Kidney capillary endothelial cell (primary cell): ENCODE measurements around the gene MEP1B.
"Not testable (repeated sequence)": the region's sequence is repeated elsewhere in the genome, so short reads cannot be mapped to it uniquely, and the experiment has no call there.

Source experiments
- DNase-seq: peaks from one replicate; pipeline ENCODE4 v3.0.0-alpha.2; 2018; ENCODE audit warnings: low spot score

The MEP1B gene

DNA sequence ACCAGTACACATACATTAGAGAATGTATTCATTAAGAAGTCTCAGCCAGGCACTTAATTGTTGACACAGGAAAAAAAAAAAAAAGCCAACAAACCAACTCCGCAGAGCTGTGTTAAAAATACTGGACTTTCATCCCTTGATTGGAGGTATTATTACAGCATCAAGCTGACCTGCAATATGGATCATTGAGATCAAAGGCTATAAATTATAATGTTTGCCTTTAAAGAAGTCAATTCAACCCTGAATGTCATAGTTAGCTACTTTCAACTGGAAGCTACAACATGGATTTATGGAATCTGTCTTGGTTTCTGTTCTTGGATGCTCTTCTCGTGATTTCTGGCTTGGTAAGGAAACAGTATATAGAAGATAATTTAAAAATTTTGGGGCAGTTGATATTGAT lies at the start of gene MEP1B:
Gene MEP1B, plus strand, starts transcription at position 250 of the 400 bp plus-strand sequence. Its CDS starts 32 bp downstream, at position 282.
- no peak for DNase-seq

DNA sequence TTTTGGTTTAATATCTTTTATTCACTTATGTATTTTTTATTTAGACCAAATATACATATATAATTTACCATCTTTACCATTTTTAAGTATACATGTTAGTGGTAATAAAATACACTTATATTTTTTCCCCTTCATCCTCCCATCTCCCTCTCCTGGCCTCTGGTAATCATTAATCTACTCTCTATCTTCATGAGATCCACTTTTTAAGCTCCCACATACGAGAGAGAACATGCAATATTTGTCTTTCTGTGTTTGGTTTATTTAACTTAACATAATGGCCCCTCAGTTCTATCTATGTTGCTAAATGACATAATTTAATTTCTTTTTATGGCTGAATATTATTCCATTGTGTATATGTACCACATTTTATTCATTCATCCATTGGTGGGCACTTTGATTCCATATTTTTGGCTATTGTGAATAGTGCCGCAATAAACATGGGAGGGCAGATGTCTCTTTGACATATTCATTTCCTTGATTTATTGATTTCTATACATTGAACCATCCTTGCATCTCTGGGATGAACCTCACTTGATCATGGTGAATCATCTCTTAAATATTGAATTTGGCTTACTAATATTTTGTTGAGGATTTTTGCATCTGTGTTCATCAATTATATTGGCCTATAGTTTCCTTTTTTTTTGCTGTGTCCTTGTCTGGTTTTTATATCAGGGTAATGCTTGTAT lies 41.5 kb upstream of the MEP1B start:
- no peak for DNase-seq

DNA sequence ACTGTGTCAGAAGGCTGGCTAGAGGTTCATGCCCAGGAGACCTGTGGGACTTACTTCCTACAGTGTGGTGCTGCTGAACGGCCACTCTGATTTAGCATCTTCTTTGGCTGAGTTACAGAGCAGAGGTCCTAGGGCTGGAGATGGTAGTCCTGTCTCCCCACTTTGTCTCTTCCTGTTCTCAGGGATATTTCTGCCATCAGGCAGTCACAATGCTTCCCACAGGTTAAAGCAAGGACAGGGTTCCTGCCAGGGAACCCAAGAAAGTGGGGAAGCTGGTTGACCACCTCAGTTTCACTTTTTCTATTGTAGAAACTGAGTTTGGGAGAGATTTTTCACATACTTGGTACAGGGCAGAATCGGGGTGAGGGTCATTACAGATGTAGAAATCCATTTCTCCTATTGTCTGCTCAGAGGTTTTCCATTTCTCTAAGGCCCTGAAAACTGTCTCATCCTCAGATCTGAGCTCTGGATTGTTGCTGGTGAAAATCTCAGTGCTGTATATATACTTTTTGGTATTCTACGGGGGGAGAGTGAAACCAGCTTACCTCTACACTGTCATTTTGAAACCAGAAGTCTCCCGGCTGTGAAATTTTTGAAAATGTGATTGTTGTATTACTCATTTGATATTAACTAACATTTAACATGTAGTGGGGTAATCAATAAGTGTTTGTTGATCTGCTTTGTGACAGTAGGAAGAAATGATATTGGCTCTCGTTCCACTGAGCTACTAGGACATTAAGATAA lies 37.0 kb upstream of the MEP1B start:
- DNase-seq: no peak

DNA sequence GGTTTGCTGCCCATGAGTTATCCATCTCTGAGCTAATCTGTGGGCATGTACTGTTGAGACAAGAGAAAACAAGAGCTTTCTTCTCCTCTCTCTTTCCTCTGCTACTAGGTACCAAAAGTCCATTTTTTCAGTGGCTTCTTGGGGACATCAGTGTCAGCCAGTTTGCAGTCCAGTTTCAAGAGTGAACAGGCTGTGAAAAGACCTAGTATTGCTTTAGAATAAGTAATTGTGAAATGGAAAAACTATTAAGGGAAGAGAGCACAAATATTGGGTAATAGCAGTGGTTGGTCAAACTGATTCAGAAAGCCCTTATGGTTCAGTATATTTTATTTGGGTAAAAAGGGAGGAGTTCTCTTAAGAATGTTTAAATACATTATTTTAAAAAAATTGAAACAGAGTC lies 33.0 kb upstream of the MEP1B start:
- no peak for DNase-seq

DNA sequence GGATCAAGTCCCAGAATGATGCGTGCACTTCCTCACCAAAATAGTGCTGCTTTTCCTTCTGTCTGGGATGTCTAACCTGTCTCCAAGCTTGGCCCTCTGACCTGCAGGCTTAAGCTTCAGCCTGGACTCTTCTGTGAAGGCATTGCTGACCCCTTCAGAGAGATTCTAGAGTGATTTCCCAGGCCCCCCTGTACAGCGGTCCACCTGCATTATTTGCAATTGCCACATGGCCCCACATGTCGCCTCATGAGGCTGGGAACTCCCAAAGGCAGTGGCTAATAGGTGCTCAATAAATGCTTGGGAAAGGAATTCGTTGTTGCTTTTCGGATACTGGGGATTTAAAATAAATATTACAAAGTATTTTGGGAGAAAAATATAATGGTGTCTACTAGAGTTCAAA lies 32.3 kb upstream of the MEP1B start:
- DNase-seq: no peak

GRCh38 chr18:32158108-32158624 lies 31.7 kb upstream of the MEP1B start:
- DNase-seq: peak; percentile 77

- not testable (repeated sequence) for DNase-seq
Measured at GRCh38 chr18:32158631-32159030, 31.2 kb upstream of the MEP1B start.

DNA sequence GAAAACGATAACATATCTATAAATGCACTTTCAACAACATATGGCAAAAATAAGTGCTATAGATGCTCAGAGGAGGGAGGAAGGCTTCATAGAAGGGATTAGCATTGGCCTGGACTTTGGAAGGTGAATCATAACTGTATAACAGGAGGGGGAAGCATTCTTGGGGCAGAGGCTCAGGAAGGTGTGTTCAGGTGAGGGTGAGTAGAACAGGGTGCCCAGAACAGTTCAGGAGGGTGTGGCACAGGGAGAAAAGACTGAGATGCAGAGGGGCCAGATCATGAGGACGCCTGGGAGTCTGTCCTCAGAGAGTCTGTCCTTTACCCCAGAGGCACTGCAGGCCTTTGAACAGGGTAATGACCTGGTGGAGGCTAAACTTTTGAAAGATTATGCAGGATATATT lies 29.3 kb upstream of the MEP1B start:
- DNase-seq: no peak

DNA sequence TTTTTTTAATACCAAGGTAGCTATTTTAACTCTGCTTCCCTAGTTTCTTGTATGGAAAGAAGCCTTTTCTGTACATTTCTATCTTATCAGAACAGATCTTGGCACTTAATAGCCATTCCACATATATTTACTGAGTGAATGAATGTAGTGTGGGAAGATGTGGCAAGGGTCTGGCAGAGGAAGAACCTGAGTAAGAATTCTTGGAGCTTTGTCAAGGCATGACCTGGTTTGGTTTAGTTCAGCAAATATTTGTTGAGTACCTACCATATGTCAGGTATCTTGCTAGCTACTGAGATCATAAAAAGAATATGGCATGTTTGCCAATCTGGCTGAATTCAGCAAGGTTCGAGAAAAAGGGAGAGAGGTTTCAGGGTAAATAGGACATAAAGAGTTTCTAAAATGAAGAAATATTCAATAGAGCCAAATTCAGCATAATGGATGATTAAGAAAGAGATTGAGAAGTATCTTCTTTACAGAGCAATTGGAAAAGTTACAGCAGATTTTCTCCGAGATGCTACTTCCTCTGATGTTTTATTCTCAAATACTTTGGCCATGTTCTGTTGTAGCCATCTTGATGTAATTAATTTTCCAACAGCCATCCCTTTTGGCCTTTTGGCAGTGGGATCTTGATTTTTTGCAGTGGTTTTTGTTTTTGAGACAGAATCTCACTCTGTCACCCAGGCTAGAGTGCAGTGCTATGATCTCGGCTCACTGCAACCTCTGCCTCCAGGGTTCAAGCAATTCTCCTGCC lies 21.7 kb upstream of the MEP1B start:
- DNase-seq: no peak

GRCh38 chr18:32173654-32174053 lies 16.2 kb upstream of the MEP1B start:
- DNase-seq: no peak

DNA sequence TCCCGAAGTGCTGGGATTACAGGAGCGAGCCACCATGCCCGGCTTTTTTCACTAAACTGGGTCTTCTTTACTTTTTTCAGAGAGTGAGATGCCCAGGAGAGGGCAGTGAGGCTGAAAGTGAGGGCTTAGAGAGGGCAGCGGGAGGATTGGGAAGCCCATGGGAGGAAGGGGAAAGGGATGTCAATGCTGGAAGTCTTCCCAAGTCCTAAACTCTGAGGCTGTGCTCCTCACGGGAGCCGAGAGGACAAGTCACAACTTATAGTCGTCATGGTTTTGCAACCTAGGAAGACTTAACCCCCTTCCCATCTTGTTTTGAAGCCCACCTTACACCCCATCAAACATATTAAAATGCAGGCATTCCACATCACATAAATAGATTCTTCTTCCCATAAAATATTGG lies 15.1 kb upstream of the MEP1B start:
- DNase-seq: no peak

DNA sequence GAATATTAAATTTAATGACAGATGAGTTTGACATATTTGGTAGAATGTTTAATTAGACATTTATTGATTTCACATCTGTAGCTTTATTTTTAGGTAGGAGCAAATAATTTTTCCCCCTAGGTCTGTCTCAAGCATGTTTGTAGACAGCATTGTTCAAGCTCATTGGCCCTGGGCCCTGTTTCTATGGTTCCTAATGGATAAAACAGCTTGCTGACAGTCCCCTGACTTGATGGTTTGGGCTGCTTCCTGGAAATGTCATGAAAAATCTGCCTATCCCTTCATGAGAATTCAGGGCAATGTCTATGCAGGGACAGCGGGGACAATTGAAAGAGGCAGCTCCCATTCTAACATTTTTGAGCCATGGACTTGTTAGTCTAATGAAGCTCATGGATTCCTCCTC lies 14.6 kb upstream of the MEP1B start:
- no peak for DNase-seq

DNA sequence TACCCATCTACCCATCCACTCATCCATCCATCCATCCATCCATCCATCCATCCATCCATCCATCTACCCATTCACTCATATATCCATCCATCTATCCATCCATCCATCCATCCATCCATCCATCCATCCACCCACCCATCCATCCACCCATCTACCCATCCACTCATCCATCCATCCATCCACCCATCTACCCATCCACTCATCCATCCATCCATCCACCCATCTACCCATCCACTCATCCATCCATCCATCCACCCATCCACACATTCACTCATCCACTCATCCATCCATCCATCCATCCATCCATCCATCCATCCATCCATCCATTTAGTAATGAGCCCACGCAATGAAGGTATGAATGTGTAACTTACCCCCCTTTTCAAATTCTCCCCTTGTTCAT lies 13.1 kb upstream of the MEP1B start:
- DNase-seq: not testable (repeated sequence)

DNA sequence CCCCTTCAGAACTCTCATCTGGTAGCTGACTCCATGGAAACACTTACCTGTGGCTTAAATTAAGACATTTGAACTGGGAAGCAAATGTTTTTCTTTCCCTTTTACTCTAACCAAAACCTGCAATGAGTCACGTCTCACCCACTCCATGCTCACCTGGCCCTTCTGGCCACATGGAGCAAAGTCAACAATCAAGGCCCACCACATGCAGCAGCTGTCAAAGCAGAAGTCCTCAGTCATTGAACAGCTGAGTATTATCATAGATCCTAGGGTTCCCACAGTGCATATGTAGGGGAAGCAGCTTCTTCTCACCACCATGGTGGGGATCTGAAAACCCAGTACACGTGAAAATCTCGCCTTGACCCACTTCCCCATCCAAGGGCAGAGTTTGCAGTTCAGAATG lies 12.3 kb upstream of the MEP1B start:
- no peak for DNase-seq

DNA sequence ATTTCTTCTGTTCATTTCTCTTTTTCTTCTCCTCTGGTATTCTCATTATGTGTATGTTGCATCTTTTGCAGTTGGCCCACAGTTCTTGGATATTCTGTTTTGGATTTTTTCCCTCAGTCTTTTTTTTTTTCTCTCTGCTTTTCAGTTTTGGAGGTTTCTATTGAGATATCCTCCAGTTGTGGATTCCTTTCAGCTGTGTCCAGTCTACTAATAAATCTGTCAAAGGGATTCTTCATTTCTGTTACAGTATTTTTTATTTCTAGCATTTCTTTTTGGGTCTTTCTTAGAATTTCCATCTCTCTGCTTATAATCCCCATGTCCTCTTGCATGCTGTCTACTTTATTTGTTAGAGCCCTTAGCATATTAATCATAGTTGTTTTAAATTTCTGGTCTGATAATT lies 6.3 kb upstream of the MEP1B start:
- DNase-seq: no peak

GRCh38 chr18:32190209-32190608 lies 370 bp downstream of the MEP1B start:
- DNase-seq: no peak

- no peak for DNase-seq
Measured at GRCh38 chr18:32195881-32196815, 6.3 kb downstream of the MEP1B start.

- DNase-seq: no peak
Measured at GRCh38 chr18:32200766-32201165, 10.9 kb downstream of the MEP1B start.

DNA sequence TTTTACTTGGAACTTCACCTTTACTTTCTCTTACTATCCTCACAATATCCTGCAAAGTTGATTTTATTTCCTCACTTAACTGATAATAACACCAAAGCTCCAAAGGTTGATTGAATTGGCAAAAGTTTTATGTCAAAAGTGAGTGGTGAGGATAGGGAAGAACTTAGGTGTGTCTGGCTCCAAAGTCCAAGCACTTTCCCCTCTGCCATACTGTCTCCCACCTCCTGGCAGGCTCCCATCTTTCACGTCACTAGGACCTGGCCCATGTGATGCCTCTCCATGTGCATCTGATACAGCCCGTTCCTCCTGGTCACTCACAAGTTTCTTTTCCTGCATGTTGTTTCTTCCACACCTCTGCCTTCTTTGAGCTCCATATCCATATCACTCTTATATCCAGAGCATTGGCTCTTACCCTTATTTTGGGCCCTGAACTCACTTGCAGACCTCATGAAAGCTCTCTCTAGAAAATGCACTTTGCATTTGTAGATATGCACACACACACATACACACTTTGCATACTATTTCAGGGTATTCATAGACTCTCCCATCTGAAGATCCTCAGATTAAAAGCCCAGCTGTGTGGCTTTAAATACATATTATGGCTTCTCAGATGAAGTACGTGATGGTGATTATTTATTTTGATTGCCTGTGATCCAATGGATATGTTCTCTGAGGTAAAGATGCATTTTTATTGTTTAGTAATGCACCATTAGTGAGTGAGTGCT lies 12.3 kb downstream of the MEP1B start:
- DNase-seq: no peak

DNA sequence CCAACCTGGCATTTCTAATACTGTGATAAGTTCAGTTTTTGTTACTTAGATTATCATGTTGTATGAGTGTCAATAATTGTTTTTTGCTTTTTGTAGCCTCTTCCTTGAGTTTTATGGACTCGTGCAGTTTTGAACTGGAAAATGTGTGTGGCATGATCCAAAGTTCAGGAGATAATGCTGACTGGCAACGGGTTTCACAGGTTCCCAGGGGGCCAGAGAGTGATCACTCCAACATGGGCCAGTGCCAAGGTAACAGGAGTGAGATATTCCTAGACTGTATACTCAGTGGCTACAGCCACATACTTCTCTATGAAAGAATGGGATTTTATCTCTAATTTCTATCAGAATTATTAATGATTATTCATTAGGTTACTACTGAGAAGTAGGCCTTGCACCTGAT lies 18.2 kb downstream of the MEP1B start:
- DNase-seq: no peak

DNA sequence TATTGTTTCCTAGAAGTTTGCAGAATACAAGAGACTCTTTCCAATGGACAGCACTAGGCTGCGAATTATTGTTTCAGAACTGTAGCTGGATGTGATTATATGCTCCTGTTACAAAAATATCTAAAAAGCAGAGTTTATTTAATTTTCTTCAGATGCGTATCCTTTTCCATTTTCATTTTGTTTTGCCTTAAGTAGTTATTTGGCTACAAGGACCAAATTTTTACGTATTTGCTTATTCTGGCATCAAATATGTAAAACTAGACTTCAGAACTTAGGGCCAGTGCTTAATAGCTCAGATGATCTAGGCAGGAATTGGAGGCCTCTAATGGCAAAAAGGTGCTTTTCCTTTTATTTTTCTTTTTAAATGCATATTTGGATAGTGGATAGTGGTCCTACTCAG lies 18.7 kb downstream of the MEP1B start:
- no peak for DNase-seq
